GM10847 (cell line): Measurements from ENCODE around the gene XRN2.

ENCODE experiments used
- POLR2A ChIP-seq: IDR thresholded peaks from 2 replicates; pipeline ENCODE4 v1.6.1; 2011; ENCODE audit not compliant: insufficient read length; ENCODE audit errors: extremely low read depth

Gene XRN2

GRCh38 chr20:21322083-21322710 is 19.1 kb downstream of the XRN2 start:
- no peak for TF ChIP-seq POLR2A

- TF ChIP-seq POLR2A = no peak
These were observed 19.8 kb downstream of the XRN2 start for GRCh38 chr20:21322921-21323331.

GRCh38 chr20:21323640-21324039 is 20.5 kb downstream of the XRN2 start:
- TF ChIP-seq POLR2A = no peak

- TF ChIP-seq POLR2A = no peak
These were observed 21.0 kb downstream of the XRN2 start for GRCh38 chr20:21324126-21324525.

GRCh38 chr20:21325296-21325695 is 22.2 kb downstream of the XRN2 start:
- TF ChIP-seq POLR2A = no peak

- TF ChIP-seq POLR2A = no peak
These were observed 23.6 kb downstream of the XRN2 start for GRCh38 chr20:21326700-21327099.

GRCh38 chr20:21336455-21337151 is 33.5 kb downstream of the XRN2 start:
- no peak for TF ChIP-seq POLR2A

GRCh38 chr20:21338291-21338690 is 35.2 kb downstream of the XRN2 start:
- TF ChIP-seq POLR2A = no peak

GRCh38 chr20:21339499-21339898 is 36.4 kb downstream of the XRN2 start:
- TF ChIP-seq POLR2A = no peak

GRCh38 chr20:21340991-21341697 is 38.0 kb downstream of the XRN2 start:
- no peak for TF ChIP-seq POLR2A

GRCh38 chr20:21342656-21343345 is 39.7 kb downstream of the XRN2 start:
- no peak for TF ChIP-seq POLR2A

- no peak for TF ChIP-seq POLR2A
These were observed 41.2 kb downstream of the XRN2 start for GRCh38 chr20:21344206-21344900.

GRCh38 chr20:21344961-21345360 is 41.8 kb downstream of the XRN2 start:
- TF ChIP-seq POLR2A = no peak

- TF ChIP-seq POLR2A = no peak
These were observed 49.6 kb downstream of the XRN2 start for GRCh38 chr20:21352703-21353102.

- TF ChIP-seq POLR2A = no peak
These were observed 50.1 kb downstream of the XRN2 start for GRCh38 chr20:21353236-21353635.

- TF ChIP-seq POLR2A = no peak
These were observed 52.9 kb downstream of the XRN2 start for GRCh38 chr20:21355981-21356380.

GRCh38 chr20:21356386-21356785 is 53.3 kb downstream of the XRN2 start:
- TF ChIP-seq POLR2A = no peak
